OCI-LY7 (cell line): Measurements from ENCODE around the gene NPHS1. TPM values are rescaled to one million over a fixed set of nuclear protein-coding genes. Genes with fewer than 3 reads are reported as not detected.

Experiments
- BruUV-seq: library from RNA; stranded (reverse); fragments of 400-500 nt; replicated peaks from 2 replicates; lab custom pipeline; 2021; lab: Mats Ljungman, UMichigan
- CTCF ChIA-PET: fragments of 300-600 bp; sonication (Branson Sonifier 250); formaldehyde crosslinking; loops from one replicate; lab custom pipeline; 2022; ENCODE audit warnings: antibody characterized with exemption; ENCODE audit not compliant: unreplicated experiment; lab: Charles Lee
- POLR2A ChIA-PET: fragments of 300-600 bp; sonication (Branson Sonifier 250); formaldehyde crosslinking; loops from one replicate; lab custom pipeline; 2022; ENCODE audit warnings: antibody characterized with exemption; lab: Charles Lee
- DNase-seq: peaks from one replicate; pipeline ENCODE4 v3.0.0-alpha.2; 2015; ENCODE audit warnings: low spot score
- H2AFZ ChIP-seq: fragments of 200-600 bp; sonication (generic), shearing (Covaris generic); 2 replicates; pipeline ENCODE4 v1.6.1; 2014; ENCODE audit warnings: mild to moderate bottlenecking, antibody characterized with exemption, low read length, moderate library complexity
- H3K27ac ChIP-seq: fragments of 200-600 bp; sonication (generic); 2 replicates; pipeline ENCODE4 v1.5.1; 2014; ENCODE audit warnings: mixed run types, low read depth, mild to moderate bottlenecking, moderate library complexity, low read length, inconsistent platforms; ENCODE audit not compliant: poor library complexity, severe bottlenecking
- H3K36me3 ChIP-seq: fragments of 200-600 bp; sonication (generic); 2 replicates; pipeline ENCODE4 v1.6.1; 2014; ENCODE audit warnings: mild to moderate bottlenecking, antibody characterized with exemption, low read length, moderate library complexity, mixed read lengths; ENCODE audit not compliant: insufficient read depth
- H3K4me1 ChIP-seq: fragments of 200-600 bp; sonication (generic); 2 replicates; pipeline ENCODE4 v1.5.1; 2014; ENCODE audit warnings: mild to moderate bottlenecking, low read length; ENCODE audit not compliant: insufficient read depth, poor library complexity, severe bottlenecking
- H3K4me2 ChIP-seq: fragments of 200-600 bp; sonication (generic); 2 replicates; pipeline ENCODE4 v1.6.1; 2014; ENCODE audit warnings: mild to moderate bottlenecking, low read length
- H3K4me3 ChIP-seq: fragments of 200-600 bp; sonication (generic); 2 replicates; pipeline ENCODE4 v1.5.1; 2014; ENCODE audit warnings: mild to moderate bottlenecking, low read depth, low read length; ENCODE audit not compliant: poor library complexity, severe bottlenecking
- H3K79me2 ChIP-seq: fragments of 200-600 bp; sonication (generic); 2 replicates; pipeline ENCODE4 v1.6.1; 2016; ENCODE audit warnings: low read depth, mild to moderate bottlenecking, low read length, moderate library complexity, mixed read lengths; ENCODE audit not compliant: insufficient read depth
- H3K9me2 ChIP-seq: fragments of 200-600 bp; sonication (generic); 2 replicates; pipeline ENCODE4 v1.6.1; 2016; ENCODE audit warnings: mild to moderate bottlenecking, low read length, mixed read lengths; ENCODE audit not compliant: insufficient read depth
- H3K9me3 ChIP-seq: fragments of 200-600 bp; sonication (generic); 2 replicates; pipeline ENCODE4 v1.6.1; 2014; ENCODE audit warnings: mild to moderate bottlenecking, mixed run types, low read length, mixed read lengths
- H4K20me1 ChIP-seq: fragments of 200-600 bp; sonication (generic); 2 replicates; pipeline ENCODE4 v1.6.1; 2014; ENCODE audit warnings: mild to moderate bottlenecking, antibody characterized with exemption, low read length, moderate library complexity, mixed read lengths; ENCODE audit not compliant: insufficient read depth
- CTCF ChIP-seq: fragments of 200-600 bp; sonication (generic); conservative IDR thresholded peaks from 2 replicates; pipeline ENCODE4 v1.5.1; 2014; ENCODE audit warnings: mild to moderate bottlenecking, antibody characterized with exemption, low read length, moderate library complexity, mixed read lengths
- EZH2phosphoT487 ChIP-seq: fragments of 200-600 bp; sonication (generic); IDR thresholded peaks from 2 replicates; pipeline ENCODE4 v1.6.1; 2018; ENCODE audit warnings: low read depth, borderline replicate concordance, mild to moderate bottlenecking, mixed run types, antibody characterized with exemption, low read length, moderate library complexity, mixed read lengths
- intact Hi-C: fragments of 100-400 bp; cut with micrococcal nuclease; formaldehyde crosslinking; loops from one replicate; pipeline ENCODE4 v1.10.0; 2022; ENCODE audit not compliant: unreplicated experiment
- total RNA-seq, 2 experiments: library from RNA; depleted of rRNA in 1 of 2; stranded (reverse); fragments of >200 nt in 1 of 2; shearing (Covaris generic) in 1 of 2; gene quantifications; 2 replicates each; pipeline ENCODE4 v1.2.3, GENCODE V29; 2014 to 2022

Gene NPHS1
- total RNA-seq, 2 experiments from 2014 or later = not detected

DNA sequence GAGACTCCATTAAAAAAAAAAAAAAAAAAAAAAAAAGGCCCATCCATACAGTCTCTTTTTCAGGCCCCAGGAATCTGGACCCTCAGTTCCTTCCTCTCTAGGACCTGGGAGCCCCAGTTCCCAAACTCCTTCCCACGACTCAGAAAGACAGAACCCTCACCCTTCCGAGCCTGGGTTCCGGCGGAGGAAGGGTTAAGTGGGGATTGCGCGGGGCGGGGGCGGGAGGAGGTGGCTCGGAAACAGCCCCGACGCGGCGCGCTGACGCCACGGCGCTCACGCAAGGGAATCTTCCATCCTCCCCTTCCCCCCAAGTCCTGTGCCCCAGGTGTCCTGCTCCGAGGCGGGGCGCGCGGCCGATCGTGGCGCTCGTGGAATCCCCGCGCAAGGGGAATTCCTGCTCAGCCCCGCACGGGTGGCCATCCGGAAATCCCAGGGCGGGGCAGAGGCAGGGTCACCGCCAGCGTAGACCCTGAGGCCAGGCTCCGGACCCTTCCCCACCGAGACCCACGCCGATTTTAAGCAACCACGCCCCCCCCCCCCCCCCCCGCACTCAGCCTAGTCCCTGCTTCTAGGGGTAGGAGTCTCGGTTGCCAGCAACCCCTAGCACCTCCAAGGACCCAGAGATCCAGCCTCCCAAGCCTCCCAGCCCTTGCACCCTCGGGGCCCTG is 47.4 kb upstream of the NPHS1 start:
- Histone ChIP-seq H3K4me3 (peak overlapping the region; percentile 77), H3K79me2 (peaks cover 30% of the 10 kb centered on the region), H4K20me1 (no peaks in the 10 kb centered on the region), H3K9me2 (no peaks in the 10 kb centered on the region), H3K27ac (peak overlapping the region; percentile 87), H3K4me1 (peaks cover 50% of the 10 kb centered on the region), H3K4me2 (peak overlapping the region; percentile 99), H3K36me3 (peaks cover 44% of the 10 kb centered on the region), H2AFZ (no peak overlapping the region), H3K9me3 (no peaks in the 10 kb centered on the region)
- TF ChIP-seq EZH2phosphoT487 (no peak), CTCF (no peak)
- no TSS peak for BruUV-seq
- ChIA-PET CTCF (no interaction called here), POLR2A (interaction anchor here (1.1 kb wide), 1 partner anchor 14 kb away, joined by 4 read pairs; no protein-coding TSS in a partner anchor)
- peak; percentile 94 for DNase-seq
- intact Hi-C loops = loop anchor here (1.0 to 5.0 kb wide), 5 partner anchors 32 to 255 kb away; partner anchors contain the start of genes HSPB6, IGFLR1, PROSER3 and THAP8

GRCh38 chr19:35898499-35898809 is 46.1 kb upstream of the NPHS1 start:
- Histone ChIP-seq H3K4me1 (peaks cover 38% of the 10 kb centered on the region), H3K36me3 (peaks cover 57% of the 10 kb centered on the region), H3K4me3 (peak overlapping the region; percentile 77), H3K4me2 (peak overlapping the region; percentile 99), H3K27ac (peak overlapping the region; percentile 87), H3K79me2 (peaks cover 30% of the 10 kb centered on the region), H3K9me2 (no peaks in the 10 kb centered on the region), H2AFZ (no peak overlapping the region), H3K9me3 (no peaks in the 10 kb centered on the region), H4K20me1 (no peaks in the 10 kb centered on the region)
- DNase-seq = no peak
- POLR2A ChIA-PET = interaction anchor here (1.2 kb wide), 1 partner anchor 15 kb away, joined by 3 read pairs; no protein-coding TSS in a partner anchor
- CTCF ChIA-PET = no interaction called here
- BruUV-seq = no TSS peak
- no peak for TF ChIP-seq EZH2phosphoT487
- intact Hi-C loops = no loop called here

- Histone ChIP-seq H3K4me3 (peak overlapping the region; percentile 77), H3K9me2 (no peaks in the 10 kb centered on the region), H3K4me2 (peak overlapping the region; percentile 99), H2AFZ (no peak overlapping the region), H3K9me3 (no peaks in the 10 kb centered on the region), H3K79me2 (peaks cover 29% of the 10 kb centered on the region), H3K27ac (peak overlapping the region; percentile 87), H3K4me1 (peaks cover 32% of the 10 kb centered on the region), H4K20me1 (no peaks in the 10 kb centered on the region), H3K36me3 (peaks cover 62% of the 10 kb centered on the region)
- POLR2A ChIA-PET = interaction anchor here (1.2 kb wide), 1 partner anchor 15 kb away, joined by 3 read pairs; no protein-coding TSS in a partner anchor
- no peak for TF ChIP-seq CTCF
- TF ChIP-seq EZH2phosphoT487 = no peak
- no peak for DNase-seq
- intact Hi-C loops = no loop called here
- CTCF ChIA-PET = no interaction called here
- BruUV-seq = no TSS peak
Measured at GRCh38 chr19:35897706-35898451, 45.6 kb upstream of the NPHS1 start.
